Sigmoid colon (tissue), 7 donors: ENCODE measurements around the gene KCNIP4. TPM values are rescaled to one million over a fixed set of nuclear protein-coding genes. Genes with fewer than 3 reads are reported as not detected.

ENCODE experiments used
- DNase-seq: peaks from one replicate; pipeline ENCODE4 v3.0.0-alpha.2; 2019
- H3K27ac ChIP-seq, 4 donors: fragments of 200-600 bp; sonication (generic); one replicate each; pipeline ENCODE4 v1.5.1; 2016 to 2019; ENCODE audit warnings: mild to moderate bottlenecking in 1 of 4
- H3K27me3 ChIP-seq, 3 donors: fragments of 200-600 bp; sonication (generic); one replicate each; pipeline ENCODE4 v1.5.1; 2019; ENCODE audit warnings: mild to moderate bottlenecking in 1 of 3
- H3K36me3 ChIP-seq, 4 donors: fragments of 200-600 bp; sonication (generic); one replicate each; pipeline ENCODE4 v1.5.1; 2016 to 2019
- H3K4me1 ChIP-seq, 4 donors: fragments of 200-600 bp; sonication (generic); one replicate each; pipeline ENCODE4 v1.5.1; 2017 to 2019
- H3K4me3 ChIP-seq, 4 donors: fragments of 200-600 bp; sonication (generic); one replicate each; pipeline ENCODE4 v1.5.1; 2017 to 2019; ENCODE audit warnings: mild to moderate bottlenecking in 2 of 4, moderate library complexity in 1 of 4
- H3K9me3 ChIP-seq, 4 donors: fragments of 200-600 bp in 3 of 4; sonication (generic) in 3 of 4; one replicate each; pipeline versions ENCODE4 v1.5.1 to v1.6.1; 2013 to 2019
- CTCF ChIP-seq, 4 experiments: fragments of 450-650 bp in 3 of 4; fragments of 200-600 bp in 1 of 4; IDR thresholded peaks; one replicate each; pipeline ENCODE4 v1.5.1; 2016 to 2019; ENCODE audit warnings: antibody characterized with exemption in 4 of 4, mild to moderate bottlenecking in 3 of 4, moderate library complexity in 2 of 4
- EP300 ChIP-seq, 4 donors: sonication (generic); formaldehyde crosslinking; IDR thresholded peaks; one replicate each; pipeline ENCODE4 v1.6.1; 2017; ENCODE audit warnings: antibody characterized with exemption in 4 of 4
- POLR2A ChIP-seq, 2 donors: fragments of 450-650 bp; IDR thresholded peaks; one replicate each; pipeline ENCODE4 v1.6.1; 2016; ENCODE audit warnings: antibody characterized with exemption in 2 of 2, mild to moderate bottlenecking in 2 of 2, moderate library complexity in 2 of 2
- POLR2AphosphoS5 ChIP-seq, 4 donors: sonication (generic); formaldehyde crosslinking; IDR thresholded peaks; one replicate each; pipeline ENCODE4 v1.6.1; 2017; ENCODE audit warnings: antibody characterized with exemption in 4 of 4
- WGBS, 2 donors: extraction: QIAGEN DNeasy Blood & Tissue Kit; methylation state at CpG; one replicate each; pipeline ENCODE4 v1.1.7; 2013; 5-methylcytosine and 5-hydroxymethylcytosine counted together
- intact Hi-C: fragments of 100-400 bp; cut with DNase I; formaldehyde crosslinking; loops from one replicate; pipeline ENCODE4 v1.15.1; 2023
- polyA plus RNA-seq, 3 donors: library from polyadenylated mRNA; stranded (reverse); fragments of 200-250 nt; gene quantifications; one replicate each; pipeline ENCODE4 v1.2.3, GENCODE V29; 2013
- total RNA-seq, 4 donors: library from RNA; depleted of rRNA; stranded (reverse); fragments of >200 nt; gene quantifications; one replicate each; pipeline ENCODE4 v1.1.0, GENCODE V29; 2016
- donor health status: healthy with polysubstance abuse.
- donor health status: Bipolar disorder and iron deficiency.
- donor health status: healthy.

KCNIP4 gene
- total and polyA plus RNA-seq, 7 donors = 0.60 to 28.5 (median 14.0) TPM; not detected in 1

GRCh38 chr4:21695141-21695540 lies 253.4 kb downstream of the KCNIP4 start:
- no peak overlapping the region for H3K4me3 ChIP-seq
- no peaks in the 10 kb centered on the region for H3K9me3 ChIP-seq
- DNase-seq = no peak
- H3K27ac ChIP-seq = no peak overlapping the region
- no peaks in the 10 kb centered on the region for H3K27me3 ChIP-seq
- no peaks in the 10 kb centered on the region for H3K36me3 ChIP-seq
- TF ChIP-seq EP300 (IDR thresholded peaks at IDR 0.05) (no peak), POLR2A (IDR thresholded peaks at IDR 0.05) (no peak), POLR2AphosphoS5 (IDR thresholded peaks at IDR 0.05) (no peak), CTCF (IDR thresholded peaks at IDR 0.05) (no peak)
- intact Hi-C loops = no loop called here
- no peaks in the 10 kb centered on the region for H3K4me1 ChIP-seq
- WGBS, 2 donors = 11 to 53% methylated on average over 4 of the region's 4 CpGs

- TF ChIP-seq EP300 (IDR thresholded peaks at IDR 0.05) = no peak
- no peaks in the 10 kb centered on the region for H3K9me3 ChIP-seq
- no peaks in the 10 kb centered on the region for H3K27me3 ChIP-seq
- intact Hi-C loops = no loop called here
- H3K4me3 ChIP-seq = no peak overlapping the region
- no peak for DNase-seq
- H3K36me3 ChIP-seq = no peaks in the 10 kb centered on the region
- no peak overlapping the region for H3K27ac ChIP-seq
- no peaks in the 10 kb centered on the region for H3K4me1 ChIP-seq
- 6 to 33% methylated on average over 1 of the region's 1 CpG for WGBS, 2 donors
These were observed 256.3 kb downstream of the KCNIP4 start for GRCh38 chr4:21692241-21692640.

- intact Hi-C loops = no loop called here
- Histone ChIP-seq H3K4me1 (no peaks in the 10 kb centered on the region), H3K27ac (no peak overlapping the region), H3K27me3 (no peaks in the 10 kb centered on the region), H3K9me3 (no peaks in the 10 kb centered on the region), H3K36me3 (no peaks in the 10 kb centered on the region), H3K4me3 (no peak overlapping the region)
- no peak for DNase-seq
- no peak for TF ChIP-seq EP300 (IDR thresholded peaks at IDR 0.05)
- no peak for TF ChIP-seq POLR2AphosphoS5 (IDR thresholded peaks at IDR 0.05)
- TF ChIP-seq POLR2A (IDR thresholded peaks at IDR 0.05) = no peak
- TF ChIP-seq CTCF (IDR thresholded peaks at IDR 0.05) = no peak
- 48 to 56% methylated on average over 3 of the region's 3 CpGs for WGBS, 2 donors
These were observed 259.8 kb downstream of the KCNIP4 start for GRCh38 chr4:21688596-21689265.

- H3K36me3 ChIP-seq = no peaks in the 10 kb centered on the region
- no peaks in the 10 kb centered on the region for H3K9me3 ChIP-seq
- WGBS, 2 donors = 93 to 95% methylated on average over 1 of the region's 1 CpG
- no peak for DNase-seq
- no peak overlapping the region for H3K4me3 ChIP-seq
- H3K4me1 ChIP-seq = no peaks in the 10 kb centered on the region
- no peaks in the 10 kb centered on the region for H3K27me3 ChIP-seq
- H3K27ac ChIP-seq = no peak overlapping the region
- intact Hi-C loops = no loop called here
- no peak for TF ChIP-seq POLR2AphosphoS5 (IDR thresholded peaks at IDR 0.05)
- no peak for TF ChIP-seq POLR2A (IDR thresholded peaks at IDR 0.05)
- TF ChIP-seq EP300 (IDR thresholded peaks at IDR 0.05) = no peak
- TF ChIP-seq CTCF (IDR thresholded peaks at IDR 0.05) = no peak
These were observed 262.7 kb downstream of the KCNIP4 start for GRCh38 chr4:21685911-21686310.

- intact Hi-C loops = no loop called here
- H3K36me3 ChIP-seq = no peaks in the 10 kb centered on the region
- no peaks in the 10 kb centered on the region for H3K27me3 ChIP-seq
- H3K4me3 ChIP-seq = no peak overlapping the region
- TF ChIP-seq POLR2AphosphoS5 (IDR thresholded peaks at IDR 0.05) (no peak), POLR2A (IDR thresholded peaks at IDR 0.05) (no peak), EP300 (IDR thresholded peaks at IDR 0.05) (no peak), CTCF (IDR thresholded peaks at IDR 0.05) (no peak)
- no peak overlapping the region for H3K27ac ChIP-seq
- no peaks in the 10 kb centered on the region for H3K9me3 ChIP-seq
- 75 to 79% methylated on average over 2 of the region's 2 CpGs for WGBS, 2 donors
- no peak for DNase-seq
- H3K4me1 ChIP-seq = no peaks in the 10 kb centered on the region
These were observed 268.2 kb downstream of the KCNIP4 start for GRCh38 chr4:21680326-21680898.
